Middle frontal gyrus (tissue), 1 donor: Measurements from ENCODE around the gene LRRC3.
"Not testable (repeated sequence)": the region's sequence is repeated elsewhere in the genome, so short reads cannot be mapped to it uniquely, and the experiment has no call there.

Source experiments
- DNase-seq: peaks from one replicate; pipeline ENCODE4 v3.0.0-alpha.2; 2015; ENCODE audit warnings: low spot score; ENCODE audit errors: extremely low spot score

LRRC3 gene

DNA sequence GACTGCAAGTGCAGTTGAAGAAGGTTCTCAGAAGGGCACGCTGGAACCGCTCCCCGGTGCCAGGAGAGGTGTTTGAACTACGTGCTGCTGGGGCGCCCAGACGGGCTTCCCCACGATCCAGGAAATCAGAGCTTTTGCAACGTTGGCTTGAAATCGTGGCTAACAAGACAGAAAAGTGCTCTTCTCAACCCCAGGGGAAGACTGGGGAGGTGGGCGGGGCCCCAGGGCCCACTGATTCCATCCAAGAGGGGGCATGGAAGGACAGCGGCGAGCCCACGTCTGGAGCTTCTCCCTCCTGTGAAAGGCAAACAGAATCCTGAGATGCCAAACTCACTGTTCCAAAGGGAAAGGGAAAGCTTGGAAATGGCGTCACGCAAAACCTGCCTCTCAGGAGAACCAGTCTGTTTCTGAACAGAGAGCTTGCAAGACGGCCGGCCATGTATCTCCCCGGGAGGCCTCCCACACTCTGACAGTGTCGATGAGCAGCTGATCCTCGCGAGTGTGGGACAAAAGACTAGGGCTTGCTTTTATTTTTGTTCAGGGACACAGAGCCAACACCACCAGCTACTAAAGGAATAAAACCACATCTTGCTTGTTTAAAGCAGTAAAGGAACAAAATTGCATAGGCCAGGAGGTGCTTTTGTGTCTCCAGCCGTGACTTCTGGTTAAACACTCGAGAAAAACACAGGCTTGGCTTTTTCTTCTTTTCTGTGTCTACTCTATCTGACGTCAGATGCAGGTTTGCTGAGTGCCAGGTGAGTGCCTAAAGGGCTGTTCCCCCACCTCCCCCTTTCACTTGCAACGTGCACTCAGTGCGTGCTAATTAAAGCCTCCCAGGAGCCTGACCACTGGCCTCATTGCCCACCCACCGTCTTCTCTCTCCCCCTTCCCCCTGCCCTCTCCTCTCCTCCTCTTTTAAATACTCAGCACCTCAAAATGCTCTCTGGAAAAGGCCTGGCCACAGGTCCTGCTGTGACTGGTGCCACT is 41.5 kb downstream of the LRRC3 start:
- no peak for DNase-seq

GRCh38 chr21:44497703-44498126 is 42.4 kb downstream of the LRRC3 start:
- no peak for DNase-seq

- no peak for DNase-seq
Observed at GRCh38 chr21:44498280-44499210, 43.2 kb downstream of the LRRC3 start.

- DNase-seq = no peak
Observed at GRCh38 chr21:44499211-44499560, 43.9 kb downstream of the LRRC3 start.

- DNase-seq = no peak
Observed at GRCh38 chr21:44499631-44500030, 44.3 kb downstream of the LRRC3 start.

- no peak for DNase-seq
Observed at GRCh38 chr21:44500111-44500510, 44.8 kb downstream of the LRRC3 start.

GRCh38 chr21:44502171-44502958 is 47.1 kb downstream of the LRRC3 start:
- DNase-seq = no peak

DNA sequence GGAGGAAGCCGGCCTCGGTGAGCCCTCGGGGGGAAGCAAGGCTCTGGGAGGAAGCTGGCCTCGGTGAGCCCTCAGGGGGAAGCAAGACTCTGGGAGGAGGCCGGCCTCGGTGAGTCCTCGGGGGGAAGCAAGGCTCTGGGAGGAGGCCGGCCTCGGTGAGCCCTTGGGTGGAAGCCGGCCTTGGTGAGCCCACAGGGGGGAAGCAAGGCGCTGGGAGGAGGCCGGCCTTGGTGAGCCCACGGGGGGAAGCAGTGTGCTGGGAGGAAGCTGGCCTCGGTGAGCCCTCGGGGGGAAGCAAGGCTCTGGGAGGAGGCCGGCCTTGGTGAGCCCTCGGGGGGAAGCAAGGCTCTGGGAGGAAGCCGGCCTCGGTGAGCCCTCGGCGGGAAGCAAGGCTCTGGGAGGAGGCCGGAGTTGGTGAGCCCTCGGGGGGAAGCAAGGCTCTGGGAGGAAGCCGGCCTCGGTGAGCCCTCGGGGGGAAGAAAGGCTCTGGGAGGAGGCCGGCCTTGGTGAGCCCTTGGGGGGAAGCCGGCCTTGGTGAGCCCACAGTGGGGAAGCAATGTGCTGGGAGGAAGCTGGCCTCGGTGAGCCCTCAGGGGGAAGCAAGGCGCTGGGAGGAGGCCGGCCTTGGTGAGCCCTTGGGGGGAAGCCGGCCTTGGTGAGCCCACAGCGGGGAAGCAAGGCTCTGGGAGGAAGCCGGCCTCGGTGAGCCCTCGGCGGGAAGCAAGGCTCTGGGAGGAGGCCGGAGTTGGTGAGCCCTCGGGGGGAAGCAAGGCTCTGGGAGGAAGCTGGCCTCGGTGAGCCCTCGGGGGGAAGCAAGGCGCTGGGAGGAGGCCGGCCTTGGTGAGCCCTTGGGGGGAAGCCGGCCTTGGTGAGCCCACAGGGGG is 47.9 kb downstream of the LRRC3 start:
- DNase-seq = not testable (repeated sequence)

DNA sequence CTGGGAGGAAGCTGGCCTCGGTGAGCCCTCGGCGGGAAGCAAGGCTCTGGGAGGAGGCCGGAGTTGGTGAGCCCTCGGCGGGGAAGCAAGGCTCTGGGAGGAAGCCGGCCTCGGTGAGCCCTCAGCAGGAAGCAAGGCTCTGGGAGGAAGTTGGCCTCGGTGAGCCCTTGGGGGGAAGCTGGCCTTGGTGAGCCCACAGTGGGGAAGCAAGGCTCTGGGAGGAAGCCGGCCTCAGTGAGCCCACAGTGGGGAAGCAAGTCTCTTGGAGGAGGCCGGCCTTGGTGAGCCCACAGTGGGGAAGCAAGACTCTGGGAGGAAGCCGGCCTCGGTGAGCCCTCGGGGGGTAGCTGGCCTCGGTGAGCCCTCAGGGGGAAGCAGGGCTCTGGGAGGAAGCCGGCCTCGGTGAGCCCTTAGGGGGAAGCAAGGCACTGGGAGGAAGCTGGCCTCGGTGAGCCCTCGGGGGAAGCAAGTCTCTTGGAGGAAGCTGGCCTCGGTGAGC is 48.6 kb downstream of the LRRC3 start:
- no peak for DNase-seq

DNA sequence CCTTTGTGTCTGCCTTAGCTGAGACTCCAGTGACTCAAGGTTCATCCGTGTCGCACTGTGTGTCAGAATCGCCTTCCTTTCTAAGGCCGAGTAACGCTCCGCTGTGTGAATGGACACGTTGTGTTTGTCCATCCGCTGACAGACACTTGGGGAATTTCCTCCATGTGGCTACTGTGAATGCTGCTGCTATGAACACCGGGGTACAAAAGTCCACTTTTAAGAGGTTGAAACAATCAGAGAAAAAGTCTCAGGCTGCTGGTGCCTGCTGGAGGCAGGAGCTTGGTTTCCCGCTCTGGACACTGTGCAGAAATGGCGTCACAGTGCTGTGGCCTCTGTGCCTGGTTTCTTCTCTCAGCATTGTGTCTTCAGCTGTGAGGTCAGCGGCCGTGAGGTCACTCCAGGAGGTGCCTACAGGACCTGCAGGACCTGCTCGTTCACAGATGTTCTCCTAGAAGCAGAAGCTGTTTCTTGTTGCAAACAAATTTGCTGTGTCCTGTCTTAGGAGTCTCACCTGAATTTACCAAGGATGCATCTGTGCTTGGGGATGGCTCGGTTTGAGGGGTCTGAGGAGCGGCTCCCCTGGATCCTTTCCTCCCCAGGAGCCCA is 50.5 kb downstream of the LRRC3 start:
- DNase-seq = no peak

DNA sequence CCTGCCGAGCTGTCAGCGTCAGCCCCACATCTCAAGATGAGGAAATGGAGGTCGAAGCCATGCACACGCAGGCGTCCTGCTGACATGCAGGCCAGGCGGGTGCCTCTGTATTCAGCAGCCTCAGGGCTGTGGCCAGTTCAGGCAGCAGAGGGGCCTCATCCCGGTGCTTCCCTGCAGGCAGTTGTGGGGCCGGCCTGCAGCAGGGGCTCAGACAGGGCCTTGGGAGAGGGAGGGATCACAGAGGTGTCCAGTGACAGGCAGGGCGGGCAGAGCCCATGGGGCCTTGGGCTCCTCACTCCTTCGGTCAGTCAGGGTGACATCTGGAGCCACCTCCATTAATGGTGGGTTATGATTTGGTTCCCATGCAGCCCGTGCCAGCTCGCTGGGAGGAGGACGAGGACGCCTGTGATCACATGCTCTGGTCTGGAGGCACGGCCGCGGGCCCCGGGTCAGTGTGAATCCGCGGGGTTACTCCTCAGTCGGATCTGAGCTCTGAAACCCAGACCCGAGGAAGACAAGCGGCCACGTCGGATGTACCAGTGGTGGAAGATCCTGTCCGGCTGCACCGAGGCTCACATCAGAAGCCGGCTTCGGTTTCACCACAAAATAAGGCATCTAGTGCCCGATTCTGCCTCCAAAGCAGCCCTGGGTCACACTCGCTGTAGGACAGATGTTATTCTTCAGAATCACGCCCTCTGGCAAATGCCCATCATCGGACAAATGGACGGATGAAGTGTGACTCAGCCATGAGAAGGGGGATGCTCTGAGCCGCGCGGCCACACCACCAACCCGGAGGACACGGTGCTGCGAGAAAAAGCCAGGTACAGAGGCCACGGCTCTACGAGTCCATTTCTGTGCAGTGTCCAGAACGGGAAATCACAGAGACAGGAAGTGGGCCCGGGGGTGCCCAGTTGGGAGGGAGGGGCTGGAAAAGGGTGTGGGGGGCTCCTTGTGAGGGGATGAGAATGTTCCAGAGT is 51.3 kb downstream of the LRRC3 start:
- DNase-seq = no peak

- DNase-seq = no peak
Observed at GRCh38 chr21:44507673-44508425, 52.5 kb downstream of the LRRC3 start.

DNA sequence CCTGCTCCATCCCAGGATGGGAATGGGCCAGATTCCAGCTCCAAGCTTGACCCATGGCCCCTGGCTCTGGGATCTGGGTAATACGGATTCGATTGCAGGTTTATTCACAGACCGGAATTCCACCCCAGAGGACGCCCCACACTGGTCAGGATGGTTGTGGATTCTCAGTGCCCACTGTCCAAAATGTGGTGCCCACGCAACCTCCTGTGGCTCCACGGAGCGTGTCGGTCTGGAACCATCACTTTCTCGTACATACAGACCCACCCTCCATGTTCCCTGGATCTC is 53.1 kb downstream of the LRRC3 start:
- no peak for DNase-seq

GRCh38 chr21:44508711-44509445 is 53.6 kb downstream of the LRRC3 start:
- DNase-seq = no peak

DNA sequence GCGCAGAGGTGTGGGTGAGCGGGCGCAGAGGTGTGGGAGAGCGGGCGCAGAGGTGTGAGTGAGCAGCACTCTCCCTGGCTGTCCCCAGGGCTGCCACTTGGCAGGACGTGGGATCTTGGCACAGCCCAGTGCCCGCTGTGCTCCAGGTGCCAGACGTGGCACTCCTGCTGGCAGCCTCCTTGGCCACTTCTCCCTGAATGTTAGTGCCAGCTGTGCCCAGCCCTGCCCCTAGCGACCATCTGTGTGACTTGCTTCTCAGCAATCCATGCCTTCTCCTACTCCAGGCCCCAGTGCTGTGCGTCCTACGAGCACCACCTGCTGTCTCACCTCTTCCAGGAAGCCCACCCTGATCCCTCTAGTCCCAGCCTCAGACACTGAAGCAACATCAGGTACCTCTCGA is 54.2 kb downstream of the LRRC3 start:
- DNase-seq = no peak

GRCh38 chr21:44510109-44510507 is 54.8 kb downstream of the LRRC3 start:
- DNase-seq = no peak

DNA sequence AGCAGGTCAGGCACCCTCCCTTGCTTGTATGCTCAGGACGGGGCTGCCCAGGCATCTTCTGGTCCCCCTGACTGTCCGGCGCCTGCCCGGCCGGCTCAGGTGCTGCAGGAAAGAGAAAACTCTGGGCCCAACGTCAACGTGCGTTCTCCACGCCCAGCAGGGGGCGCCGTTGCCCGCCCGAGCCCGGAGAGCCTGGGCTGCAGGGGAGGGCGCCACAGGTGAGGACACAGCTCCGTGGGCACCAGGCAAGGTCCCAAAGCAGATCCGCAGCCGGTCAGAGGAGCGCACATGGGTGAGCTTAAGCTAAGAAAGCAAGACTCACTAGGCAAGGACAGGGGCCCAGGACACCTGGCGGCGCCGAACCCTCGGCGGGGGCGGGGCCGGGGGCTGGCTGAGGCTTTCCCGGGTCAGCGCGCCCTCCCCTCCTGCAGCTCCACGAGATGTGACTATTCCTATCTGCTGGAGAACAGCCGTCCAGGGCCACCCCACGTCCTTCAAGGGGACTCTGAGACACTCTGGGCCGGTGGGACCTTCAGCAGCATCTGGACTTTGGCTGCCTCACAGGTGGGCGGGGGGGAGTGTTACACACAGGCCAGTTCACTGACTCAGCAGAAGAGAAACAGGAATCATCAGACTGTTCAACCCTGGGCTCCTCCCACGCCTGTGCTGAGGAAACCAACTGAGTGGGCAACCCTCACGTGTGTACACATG is 55.4 kb downstream of the LRRC3 start:
- no peak for DNase-seq
